ENCODE results near the gene PLA2G4B.

PLA2G4B gene

GRCh38 chr15:41797201-41797944 is 41.3 kb upstream of the PLA2G4B start:
- FAIRE-seq: no peak
- DNase-seq (ENCODE audit: insufficient read length): no peak
- TF ChIP-seq TAF1 (IDR thresholded peaks at IDR 0.05; ENCODE audit: borderline replicate concordance, low read depth, low read length) (no peak), POLR2A (IDR thresholded peaks at IDR 0.05; ENCODE audit: low read depth, low read length) (no peak), POLR2AphosphoS5 (IDR thresholded peaks at IDR 0.05; ENCODE audit: low read depth, low read length) (no peak)

DNA sequence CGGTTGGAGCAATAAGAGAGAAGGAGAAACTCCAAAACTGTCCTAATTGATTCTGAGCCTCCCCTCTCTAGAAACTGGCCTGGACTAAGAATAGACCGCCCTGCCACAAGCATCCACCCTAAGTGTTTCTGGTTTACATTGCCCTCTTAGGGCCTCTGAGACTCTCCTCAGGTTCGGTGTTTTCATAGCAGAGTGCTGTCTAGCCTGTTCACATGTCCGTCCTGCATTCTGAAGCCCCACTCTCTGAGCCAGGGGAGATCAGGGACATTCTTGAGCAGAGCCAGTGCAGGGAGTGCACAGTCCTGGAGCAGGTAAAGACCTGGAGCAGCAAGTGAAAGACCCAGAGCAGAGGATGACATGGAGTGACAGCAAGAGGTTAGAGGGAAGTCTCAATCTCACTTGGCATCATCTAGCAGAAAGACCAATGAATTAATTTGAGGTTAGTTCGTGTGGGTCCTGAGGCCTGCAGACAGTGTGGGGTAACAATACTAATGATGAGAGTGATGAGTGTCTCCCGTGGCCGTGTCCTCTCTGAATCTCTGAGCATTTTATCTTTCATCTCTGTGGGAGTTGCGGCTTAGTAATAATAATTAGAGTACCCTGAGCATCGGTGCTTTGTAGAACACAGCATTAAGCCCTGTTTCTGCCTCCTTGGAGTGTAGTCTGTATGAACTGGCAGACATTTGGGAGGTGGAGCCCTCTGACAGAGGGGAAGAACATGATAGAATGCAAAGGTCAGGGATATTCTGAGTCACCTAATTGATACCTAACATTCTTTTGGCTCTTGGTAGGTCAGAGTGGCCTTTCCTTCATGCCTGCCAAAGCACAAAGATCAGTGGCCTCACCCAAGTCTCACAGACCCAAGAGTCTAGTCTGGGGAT is 39.8 kb upstream of the PLA2G4B start:
- FAIRE-seq (no peak), DNase-seq (ENCODE audit: insufficient read length) (no peak)
- no peak for TF ChIP-seq TAF1 (IDR thresholded peaks at IDR 0.05; ENCODE audit: borderline replicate concordance, low read depth, low read length)
- no peak for TF ChIP-seq POLR2AphosphoS5 (IDR thresholded peaks at IDR 0.05; ENCODE audit: low read depth, low read length)
- TF ChIP-seq POLR2A (IDR thresholded peaks at IDR 0.05; ENCODE audit: low read depth, low read length): no peak

DNA sequence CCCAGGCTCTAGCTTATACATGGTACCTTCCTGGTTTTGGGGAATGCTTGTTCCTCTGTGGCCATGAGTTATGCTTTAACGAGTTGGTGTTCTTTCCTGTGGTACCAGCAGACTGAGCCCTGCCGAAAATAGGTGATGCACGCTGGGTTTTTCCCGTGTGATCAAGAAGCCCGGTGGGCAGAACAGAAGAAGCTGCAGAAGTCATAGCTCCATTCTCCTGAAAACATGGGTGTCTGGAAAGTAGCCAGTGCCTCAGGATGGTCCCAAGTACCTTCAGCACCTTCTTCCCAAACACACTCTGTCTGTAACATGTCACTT is 39.2 kb upstream of the PLA2G4B start:
- FAIRE-seq: peak; percentile 61

GRCh38 chr15:41801185-41801584 is 37.5 kb upstream of the PLA2G4B start:
- no peak for FAIRE-seq
- DNase-seq (ENCODE audit: insufficient read length): no peak
- TF ChIP-seq TAF1 (IDR thresholded peaks at IDR 0.05; ENCODE audit: borderline replicate concordance, low read depth, low read length) (no peak), POLR2A (IDR thresholded peaks at IDR 0.05; ENCODE audit: low read depth, low read length) (no peak), POLR2AphosphoS5 (IDR thresholded peaks at IDR 0.05; ENCODE audit: low read depth, low read length) (no peak)

More for the DNA sequence above, 39.2 kb upstream of the PLA2G4B start:
- DNase-seq (ENCODE audit: insufficient read length): no peak
- no peak for TF ChIP-seq TAF1 (IDR thresholded peaks at IDR 0.05; ENCODE audit: borderline replicate concordance, low read depth, low read length)
- no peak for TF ChIP-seq POLR2AphosphoS5 (IDR thresholded peaks at IDR 0.05; ENCODE audit: low read depth, low read length)
- TF ChIP-seq POLR2A (IDR thresholded peaks at IDR 0.05; ENCODE audit: low read depth, low read length): no peak

GRCh38 chr15:41801850-41802455 is 36.7 kb upstream of the PLA2G4B start:
- FAIRE-seq (no peak), DNase-seq (ENCODE audit: insufficient read length) (no peak)
- TF ChIP-seq POLR2AphosphoS5 (IDR thresholded peaks at IDR 0.05; ENCODE audit: low read depth, low read length) (no peak), TAF1 (IDR thresholded peaks at IDR 0.05; ENCODE audit: borderline replicate concordance, low read depth, low read length) (no peak), POLR2A (IDR thresholded peaks at IDR 0.05; ENCODE audit: low read depth, low read length) (no peak)

DNA sequence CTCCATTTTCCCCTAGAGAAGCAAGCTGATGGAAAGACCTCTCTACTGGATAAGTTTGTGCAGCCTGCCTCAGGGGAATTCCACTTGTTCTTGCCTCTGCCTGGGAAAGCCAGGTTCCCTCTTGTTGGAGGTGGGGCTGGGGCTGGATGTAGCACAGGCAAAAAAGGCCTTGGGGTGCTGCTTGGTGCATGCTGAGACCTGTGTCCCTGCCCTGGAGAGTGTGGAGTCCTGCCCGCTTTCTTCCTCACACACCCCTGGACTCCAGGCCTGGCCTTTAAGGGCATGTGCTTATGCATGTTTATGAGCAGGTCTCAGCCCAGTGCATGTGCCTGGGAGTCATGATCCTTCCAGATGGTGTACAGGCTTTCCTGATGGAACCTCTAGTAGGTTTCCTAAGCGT is 34.3 kb upstream of the PLA2G4B start:
- TF ChIP-seq POLR2AphosphoS5 (IDR thresholded peaks at IDR 0.05; ENCODE audit: low read depth, low read length): no peak
- no peak for TF ChIP-seq TAF1 (IDR thresholded peaks at IDR 0.05; ENCODE audit: borderline replicate concordance, low read depth, low read length)
- no peak for TF ChIP-seq POLR2A (IDR thresholded peaks at IDR 0.05; ENCODE audit: low read depth, low read length)
- DNase-seq (ENCODE audit: insufficient read length) (no peak), FAIRE-seq (no peak)

- no peak for FAIRE-seq
- TF ChIP-seq POLR2AphosphoS5 (IDR thresholded peaks at IDR 0.05; ENCODE audit: low read depth, low read length) (no peak), TAF1 (IDR thresholded peaks at IDR 0.05; ENCODE audit: borderline replicate concordance, low read depth, low read length) (no peak), POLR2A (IDR thresholded peaks at IDR 0.05; ENCODE audit: low read depth, low read length) (no peak)
Measured at GRCh38 chr15:41804916-41805666, 33.6 kb upstream of the PLA2G4B start.

DNA sequence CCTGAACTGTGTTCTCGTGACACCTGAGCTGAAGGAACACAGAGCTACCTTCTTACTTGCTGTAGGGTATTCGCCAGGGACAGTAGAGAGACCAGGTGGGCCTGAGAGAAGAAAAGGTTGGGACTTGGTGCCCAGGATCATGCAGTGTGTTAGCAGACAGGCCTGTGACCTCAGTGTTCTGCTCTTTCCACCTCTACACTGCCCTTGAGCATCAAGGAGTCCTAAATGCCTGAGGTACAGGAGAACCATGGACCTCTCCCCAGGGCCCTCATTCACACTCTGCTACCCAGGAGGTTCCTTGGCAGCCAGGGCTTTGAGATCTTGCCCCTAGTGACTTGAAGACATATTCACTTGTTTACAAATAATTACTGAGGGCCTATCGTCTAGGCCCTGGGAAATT is 32.9 kb upstream of the PLA2G4B start:
- FAIRE-seq (no peak), DNase-seq (ENCODE audit: insufficient read length) (no peak)
- no peak for TF ChIP-seq TAF1 (IDR thresholded peaks at IDR 0.05; ENCODE audit: borderline replicate concordance, low read depth, low read length)
- no peak for TF ChIP-seq POLR2AphosphoS5 (IDR thresholded peaks at IDR 0.05; ENCODE audit: low read depth, low read length)
- no peak for TF ChIP-seq POLR2A (IDR thresholded peaks at IDR 0.05; ENCODE audit: low read depth, low read length)

More at GRCh38 chr15:41804916-41805666, 33.6 kb upstream of the PLA2G4B start:
- no peak for DNase-seq (ENCODE audit: insufficient read length)

DNA sequence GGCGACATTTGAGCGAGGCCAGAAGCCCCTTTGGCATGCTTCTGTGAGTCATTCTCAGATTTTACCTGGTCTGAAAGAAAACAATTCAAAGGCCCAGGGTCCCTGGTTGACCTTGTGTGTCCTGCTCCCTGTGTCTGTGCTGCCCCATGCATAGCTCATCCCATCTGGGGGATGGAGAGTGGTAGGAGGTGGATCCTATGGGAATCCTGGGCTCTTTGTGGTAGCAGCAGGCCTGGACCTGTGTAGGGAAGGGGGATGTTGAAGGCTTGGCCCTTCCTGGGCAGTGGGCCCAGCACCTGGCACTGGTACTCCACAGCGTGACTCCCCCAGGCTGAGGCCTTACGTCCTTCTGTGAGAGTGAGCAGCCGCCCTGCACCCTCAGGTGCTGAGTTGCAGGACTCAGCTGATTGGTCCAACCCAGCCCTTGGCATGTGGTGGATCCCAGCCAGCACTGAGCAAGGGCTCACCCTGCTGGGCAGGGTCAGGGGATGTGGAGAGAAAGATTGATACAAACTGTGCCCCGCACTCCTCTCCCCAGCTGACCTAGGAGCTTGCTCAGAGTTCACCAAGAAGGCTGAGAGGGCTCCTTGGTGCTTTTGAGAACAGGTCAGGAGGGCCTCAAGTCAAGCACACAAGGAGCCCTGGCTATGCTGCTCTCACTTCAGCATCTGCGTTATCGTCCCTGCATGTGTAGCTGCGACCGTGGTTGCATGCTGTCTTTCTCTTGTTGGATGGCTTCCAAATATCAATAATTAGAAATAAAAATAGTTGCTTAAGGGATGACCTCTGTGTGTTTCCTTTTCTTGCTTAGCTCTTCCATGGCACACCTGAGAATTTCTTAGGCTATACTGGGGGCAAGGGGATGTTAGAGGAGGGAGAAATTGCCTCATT is 32.1 kb upstream of the PLA2G4B start:
- FAIRE-seq: no peak
- no peak for TF ChIP-seq POLR2A (IDR thresholded peaks at IDR 0.05; ENCODE audit: low read depth, low read length)
- no peak for TF ChIP-seq POLR2AphosphoS5 (IDR thresholded peaks at IDR 0.05; ENCODE audit: low read depth, low read length)
- TF ChIP-seq TAF1 (IDR thresholded peaks at IDR 0.05; ENCODE audit: borderline replicate concordance, low read depth, low read length): no peak
- no peak for DNase-seq (ENCODE audit: insufficient read length)

DNA sequence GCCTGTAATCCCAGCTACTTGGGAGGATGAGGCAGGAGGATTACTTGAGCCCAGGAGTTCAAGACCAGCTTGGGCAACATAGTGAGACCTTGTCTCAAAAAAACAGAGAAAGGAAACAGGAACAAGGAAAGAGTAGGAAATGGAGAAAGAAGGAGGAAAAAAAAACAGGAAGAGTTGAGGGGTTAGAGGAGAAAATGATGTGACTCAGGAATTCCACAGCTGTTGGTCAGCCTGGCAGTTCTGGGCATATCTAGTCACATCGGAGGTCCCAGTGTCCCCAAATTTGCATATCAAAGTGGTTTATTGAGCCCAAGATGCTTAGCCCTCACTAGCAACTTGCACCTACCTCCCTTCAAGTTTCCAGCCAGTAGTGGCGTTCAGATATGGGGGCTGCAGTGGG is 29.5 kb upstream of the PLA2G4B start:
- DNase-seq (ENCODE audit: insufficient read length) (no peak), FAIRE-seq (no peak)
- TF ChIP-seq POLR2AphosphoS5 (IDR thresholded peaks at IDR 0.05; ENCODE audit: low read depth, low read length): no peak
- TF ChIP-seq TAF1 (IDR thresholded peaks at IDR 0.05; ENCODE audit: borderline replicate concordance, low read depth, low read length): no peak
- TF ChIP-seq POLR2A (IDR thresholded peaks at IDR 0.05; ENCODE audit: low read depth, low read length): no peak

All from GM12892 (cell line).